ENCODE data around the gene ETV2.

- TF ChIP-seq EP300 (IDR thresholded peaks at IDR 0.05): no peak
- TF ChIP-seq, protein P1, sequence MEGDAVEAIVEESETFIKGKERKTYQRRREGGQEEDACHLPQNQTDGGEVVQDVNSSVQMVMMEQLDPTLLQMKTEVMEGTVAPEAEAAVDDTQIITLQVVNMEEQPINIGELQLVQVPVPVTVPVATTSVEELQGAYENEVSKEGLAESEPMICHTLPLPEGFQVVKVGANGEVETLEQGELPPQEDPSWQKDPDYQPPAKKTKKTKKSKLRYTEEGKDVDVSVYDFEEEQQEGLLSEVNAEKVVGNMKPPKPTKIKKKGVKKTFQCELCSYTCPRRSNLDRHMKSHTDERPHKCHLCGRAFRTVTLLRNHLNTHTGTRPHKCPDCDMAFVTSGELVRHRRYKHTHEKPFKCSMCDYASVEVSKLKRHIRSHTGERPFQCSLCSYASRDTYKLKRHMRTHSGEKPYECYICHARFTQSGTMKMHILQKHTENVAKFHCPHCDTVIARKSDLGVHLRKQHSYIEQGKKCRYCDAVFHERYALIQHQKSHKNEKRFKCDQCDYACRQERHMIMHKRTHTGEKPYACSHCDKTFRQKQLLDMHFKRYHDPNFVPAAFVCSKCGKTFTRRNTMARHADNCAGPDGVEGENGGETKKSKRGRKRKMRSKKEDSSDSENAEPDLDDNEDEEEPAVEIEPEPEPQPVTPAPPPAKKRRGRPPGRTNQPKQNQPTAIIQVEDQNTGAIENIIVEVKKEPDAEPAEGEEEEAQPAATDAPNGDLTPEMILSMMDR (IDR thresholded peaks at IDR 0.05): no peak
- no peak for TF ChIP-seq POLR2AphosphoS5 (IDR thresholded peaks at IDR 0.05)
Measured at GRCh38 chr19:35637165-35637564, 4.4 kb upstream of the ETV2 start.

All from upper lobe of left lung (tissue), 4 donors.